ENCODE results near the gene DNAJA3.

GRCh38 chr16:4437366-4437765 lies 11.7 kb downstream of the DNAJA3 start:
- TF ChIP-seq CTCF (IDR thresholded peaks at IDR 0.05) (no peak), ZFX (IDR thresholded peaks at IDR 0.05; ENCODE audit: borderline replicate concordance) (no peak)
